ENCODE results near the gene SH2B2.

The SH2B2 gene

DNA sequence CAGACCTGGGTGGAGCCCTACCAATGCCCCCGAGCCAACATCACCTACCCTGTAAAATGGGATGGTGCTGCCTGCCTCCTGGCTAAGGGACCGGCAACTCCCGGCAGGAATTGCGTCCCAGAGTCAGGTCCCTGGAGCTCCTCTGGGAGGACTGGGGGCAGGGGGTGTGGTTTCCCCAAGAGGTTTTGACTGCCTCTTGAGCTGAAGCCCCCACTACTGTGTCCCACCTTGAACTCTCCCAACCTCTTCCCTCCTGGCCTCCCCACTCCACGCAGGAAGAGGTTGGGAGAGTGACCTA, 1.3 kb downstream of the SH2B2 start:
- Histone ChIP-seq H3K4me3 (ENCODE audit: insufficient read length, low read depth) (peak overlapping the region; percentile 73), H3K9me3 (ENCODE audit: insufficient read depth, low read length) (no peaks in the 10 kb centered on the region), H3K36me3 (ENCODE audit: insufficient read depth, insufficient read length, low read length) (no peaks in the 10 kb centered on the region), H3K4me1 (ENCODE audit: insufficient read depth, insufficient read length) (peaks cover 30% of the 10 kb centered on the region), H3K27me3 (ENCODE audit: insufficient read depth, insufficient read length) (no peaks in the 10 kb centered on the region), H3K9ac (ENCODE audit: insufficient read length, low read depth) (peak overlapping the region; percentile 88)
- TF ChIP-seq ZNF274 (IDR thresholded peaks at IDR 0.05; ENCODE audit: low read depth, low read length) (no peak), SUZ12 (IDR thresholded peaks at IDR 0.05; ENCODE audit: extremely low read depth, insufficient read depth, insufficient read length) (no peak), YY1 (IDR thresholded peaks at IDR 0.05; ENCODE audit: insufficient read depth, insufficient read length) (no peak)
- DNase-seq (ENCODE audit: low read depth, low spot score), result no peak

DNA sequence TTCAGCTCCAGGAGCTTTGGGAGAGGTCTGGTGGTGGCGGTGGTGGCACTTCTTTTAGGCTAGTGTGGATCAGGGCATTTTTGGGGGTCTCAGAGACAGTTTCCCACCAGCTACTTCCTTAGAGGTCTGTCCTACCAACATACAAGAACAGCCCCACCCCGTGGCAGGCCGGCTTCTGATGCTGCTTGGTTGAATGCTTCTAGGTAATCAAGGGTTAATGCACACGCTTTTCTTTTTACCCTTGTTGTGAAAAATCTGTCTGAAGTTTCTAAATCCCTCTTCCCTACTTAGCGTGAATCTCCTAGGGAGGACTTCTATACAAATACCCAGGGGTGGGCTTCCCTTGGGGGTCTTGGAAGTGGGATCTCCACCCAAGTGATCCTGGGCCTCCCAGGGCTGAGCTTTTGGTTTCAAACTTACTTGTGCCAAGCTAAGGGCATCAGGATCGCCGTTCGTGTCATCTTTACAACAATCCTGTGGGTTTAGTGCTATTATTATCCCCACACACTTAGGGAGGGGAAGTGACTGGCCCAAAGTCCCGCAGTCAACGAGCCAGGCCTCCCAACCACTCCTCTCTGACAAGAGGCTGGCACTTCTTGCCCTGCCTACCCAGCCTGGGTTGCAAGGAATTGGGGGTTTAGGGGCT, 1.7 kb downstream of the SH2B2 start:
- H3K27me3 ChIP-seq (ENCODE audit: insufficient read depth, insufficient read length), result no peaks in the 10 kb centered on the region
- H3K4me3 ChIP-seq (ENCODE audit: insufficient read length, low read depth), result peak overlapping the region; percentile 73
- no peak for DNase-seq (ENCODE audit: low read depth, low spot score)
- peaks cover 30% of the 10 kb centered on the region for H3K4me1 ChIP-seq (ENCODE audit: insufficient read depth, insufficient read length)
- no peaks in the 10 kb centered on the region for H3K9me3 ChIP-seq (ENCODE audit: insufficient read depth, low read length)
- H3K36me3 ChIP-seq (ENCODE audit: insufficient read depth, insufficient read length, low read length), result no peaks in the 10 kb centered on the region
- H3K9ac ChIP-seq (ENCODE audit: insufficient read length, low read depth), result peak overlapping the region; percentile 88
- TF ChIP-seq YY1 (IDR thresholded peaks at IDR 0.05; ENCODE audit: insufficient read depth, insufficient read length), result no peak
- TF ChIP-seq SUZ12 (IDR thresholded peaks at IDR 0.05; ENCODE audit: extremely low read depth, insufficient read depth, insufficient read length), result no peak
- TF ChIP-seq ZNF274 (IDR thresholded peaks at IDR 0.05; ENCODE audit: low read depth, low read length), result no peak

DNA sequence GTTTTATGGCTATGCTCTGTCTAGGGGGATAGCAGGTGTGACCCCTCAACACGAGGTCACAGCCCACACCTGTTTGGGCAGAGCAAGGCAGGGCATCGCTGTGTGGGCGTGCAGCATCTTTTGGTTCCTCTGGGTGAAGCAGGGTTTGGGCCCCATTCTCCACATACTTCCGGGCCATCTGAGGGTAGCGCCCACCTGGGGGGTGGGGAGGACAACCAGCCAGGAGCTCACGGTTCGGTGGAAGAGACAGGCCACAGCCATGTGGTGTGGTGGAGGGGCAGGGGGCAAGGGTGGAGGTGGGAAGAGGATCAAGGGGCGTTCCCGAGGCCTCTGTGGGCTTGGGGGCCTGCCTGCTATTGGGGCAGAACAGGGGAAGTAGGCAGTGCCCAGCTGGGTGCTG, 2.4 kb downstream of the SH2B2 start:
- H3K4me1 ChIP-seq (ENCODE audit: insufficient read depth, insufficient read length), result peaks cover 30% of the 10 kb centered on the region
- H3K9me3 ChIP-seq (ENCODE audit: insufficient read depth, low read length), result no peaks in the 10 kb centered on the region
- no peaks in the 10 kb centered on the region for H3K27me3 ChIP-seq (ENCODE audit: insufficient read depth, insufficient read length)
- H3K9ac ChIP-seq (ENCODE audit: insufficient read length, low read depth), result no peak overlapping the region
- H3K4me3 ChIP-seq (ENCODE audit: insufficient read length, low read depth), result no peak overlapping the region
- DNase-seq (ENCODE audit: low read depth, low spot score), result no peak
- TF ChIP-seq SUZ12 (IDR thresholded peaks at IDR 0.05; ENCODE audit: extremely low read depth, insufficient read depth, insufficient read length) (no peak), ZNF274 (IDR thresholded peaks at IDR 0.05; ENCODE audit: low read depth, low read length) (no peak), YY1 (IDR thresholded peaks at IDR 0.05; ENCODE audit: insufficient read depth, insufficient read length) (no peak)
- H3K36me3 ChIP-seq (ENCODE audit: insufficient read depth, insufficient read length, low read length), result no peaks in the 10 kb centered on the region

DNA sequence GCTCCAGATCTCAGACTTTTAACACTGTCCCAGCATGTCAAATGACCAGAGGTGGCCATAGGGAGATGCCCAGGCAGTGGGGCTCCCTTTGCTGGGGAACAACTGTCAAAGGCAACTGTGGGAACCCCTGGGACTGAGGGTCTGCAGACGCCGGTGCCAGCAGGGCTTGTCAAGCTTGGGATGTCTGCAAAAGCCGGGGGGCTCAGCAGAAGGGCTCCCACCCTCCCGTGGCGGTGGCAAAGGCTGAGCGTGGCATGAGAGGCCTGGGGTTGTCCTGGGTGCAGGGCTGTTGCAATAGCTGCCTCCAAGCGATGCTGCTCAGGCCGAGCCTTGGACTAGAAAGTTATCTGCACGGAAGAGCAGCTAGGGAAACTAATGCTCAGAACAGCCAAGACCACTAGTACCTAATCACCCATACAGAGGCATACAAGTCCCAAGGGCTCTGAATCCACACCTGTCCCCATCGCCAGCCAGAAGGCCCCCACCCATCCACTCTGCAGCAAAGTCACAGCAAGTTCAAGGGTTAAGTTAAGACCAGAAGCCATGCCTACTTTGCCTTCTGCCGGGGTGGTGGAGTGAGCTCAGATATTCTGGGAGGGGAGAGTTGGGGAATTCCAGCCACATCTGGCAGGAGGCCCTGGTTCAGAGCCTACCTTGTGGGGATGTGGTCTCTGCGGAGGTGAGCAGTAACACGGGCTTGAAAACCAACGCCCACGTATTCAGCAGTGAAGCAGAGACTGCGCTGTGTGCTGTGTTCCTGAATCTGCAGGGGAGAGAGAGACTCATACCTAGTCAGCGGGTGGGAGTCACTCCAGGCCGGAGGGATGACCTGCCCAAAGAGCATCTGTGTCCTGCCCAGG, 4.6 kb downstream of the SH2B2 start:
- H3K4me1 ChIP-seq (ENCODE audit: insufficient read depth, insufficient read length), result peaks cover 30% of the 10 kb centered on the region
- peak overlapping the region; percentile 5 for H3K9ac ChIP-seq (ENCODE audit: insufficient read length, low read depth)
- DNase-seq (ENCODE audit: low read depth, low spot score), result no peak
- H3K27me3 ChIP-seq (ENCODE audit: insufficient read depth, insufficient read length), result no peaks in the 10 kb centered on the region
- no peaks in the 10 kb centered on the region for H3K36me3 ChIP-seq (ENCODE audit: insufficient read depth, insufficient read length, low read length)
- H3K9me3 ChIP-seq (ENCODE audit: insufficient read depth, low read length), result no peaks in the 10 kb centered on the region
- no peak overlapping the region for H3K4me3 ChIP-seq (ENCODE audit: insufficient read length, low read depth)
- TF ChIP-seq YY1 (IDR thresholded peaks at IDR 0.05; ENCODE audit: insufficient read depth, insufficient read length) (no peak), SUZ12 (IDR thresholded peaks at IDR 0.05; ENCODE audit: extremely low read depth, insufficient read depth, insufficient read length) (no peak), ZNF274 (IDR thresholded peaks at IDR 0.05; ENCODE audit: low read depth, low read length) (no peak)

DNA sequence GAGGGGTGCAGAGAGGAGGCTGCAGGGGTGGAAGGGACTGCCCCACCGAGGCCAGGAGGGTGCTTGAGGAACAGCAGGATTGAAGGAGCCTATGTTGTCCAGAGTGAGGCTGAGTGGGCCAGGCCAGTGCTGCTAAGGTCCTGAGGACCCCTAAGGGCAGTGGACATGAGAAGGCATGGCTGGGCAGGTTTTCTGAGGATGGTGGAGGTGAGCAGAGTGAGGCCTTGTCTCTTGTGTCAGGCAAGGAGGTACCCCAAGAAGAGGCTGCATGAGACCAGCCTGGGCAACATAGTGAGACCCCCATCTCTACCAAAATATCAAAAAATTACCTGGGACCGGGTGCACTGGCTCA, 5.2 kb downstream of the SH2B2 start:
- no peak for DNase-seq (ENCODE audit: low read depth, low spot score)
- H3K36me3 ChIP-seq (ENCODE audit: insufficient read depth, insufficient read length, low read length), result no peaks in the 10 kb centered on the region
- no peaks in the 10 kb centered on the region for H3K27me3 ChIP-seq (ENCODE audit: insufficient read depth, insufficient read length)
- TF ChIP-seq YY1 (IDR thresholded peaks at IDR 0.05; ENCODE audit: insufficient read depth, insufficient read length) (no peak), SUZ12 (IDR thresholded peaks at IDR 0.05; ENCODE audit: extremely low read depth, insufficient read depth, insufficient read length) (no peak), ZNF274 (IDR thresholded peaks at IDR 0.05; ENCODE audit: low read depth, low read length) (no peak)
- H3K9me3 ChIP-seq (ENCODE audit: insufficient read depth, low read length), result no peaks in the 10 kb centered on the region
- H3K4me3 ChIP-seq (ENCODE audit: insufficient read length, low read depth), result no peak overlapping the region
- H3K9ac ChIP-seq (ENCODE audit: insufficient read length, low read depth), result no peak overlapping the region
- H3K4me1 ChIP-seq (ENCODE audit: insufficient read depth, insufficient read length), result peaks cover 33% of the 10 kb centered on the region

DNA sequence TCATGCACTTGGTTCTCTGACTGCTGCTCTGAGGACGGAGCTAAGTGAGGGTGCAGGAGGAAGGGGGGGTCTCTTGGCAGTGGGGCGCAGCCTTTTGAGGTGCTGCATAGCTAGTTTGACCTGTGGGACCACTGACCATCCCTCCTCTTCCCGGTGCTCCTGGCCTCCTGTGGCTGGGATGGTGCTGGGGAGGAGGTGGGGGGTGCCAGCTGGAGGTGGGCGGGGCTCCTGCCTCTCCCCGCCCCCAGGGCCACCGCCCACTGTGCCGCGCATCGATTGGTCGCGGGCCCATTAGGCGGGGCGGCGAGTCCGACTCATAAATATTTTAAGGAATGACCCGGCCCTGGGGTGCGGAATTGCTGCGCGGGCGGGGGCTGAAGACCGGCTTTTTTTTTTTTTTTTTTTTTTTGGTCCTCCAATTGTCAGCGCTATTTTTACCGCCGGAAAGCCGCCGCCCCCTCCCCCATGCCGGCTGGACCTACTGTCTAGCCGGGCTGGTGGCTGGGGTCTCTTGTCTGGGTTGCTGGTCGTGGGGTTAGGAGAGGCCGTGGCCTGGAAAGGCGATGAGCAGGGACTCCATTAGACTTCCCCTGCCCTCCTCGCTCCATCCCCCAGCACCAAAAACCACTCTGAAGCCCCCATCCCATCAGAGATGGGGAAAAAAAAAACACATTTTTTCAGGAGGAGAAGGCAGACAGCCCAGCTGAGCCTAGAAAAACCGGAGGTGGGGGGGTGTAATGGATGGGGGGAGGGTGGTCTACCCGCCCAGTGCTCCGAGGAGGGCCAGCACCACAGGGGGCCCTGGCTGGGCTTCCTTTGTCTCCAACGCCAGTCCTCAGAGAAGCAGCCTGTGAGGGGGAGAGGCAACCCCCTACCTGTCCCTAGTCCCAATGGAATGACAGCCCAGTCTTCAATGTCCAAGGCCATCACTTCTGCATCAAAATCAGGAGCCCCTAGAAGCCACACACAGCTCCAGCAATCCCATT, 6.4 kb downstream of the SH2B2 start:
- TF ChIP-seq ZNF274 (IDR thresholded peaks at IDR 0.05; ENCODE audit: low read depth, low read length) (no peak), YY1 (IDR thresholded peaks at IDR 0.05; ENCODE audit: insufficient read depth, insufficient read length) (no peak), SUZ12 (IDR thresholded peaks at IDR 0.05; ENCODE audit: extremely low read depth, insufficient read depth, insufficient read length) (no peak)
- Histone ChIP-seq H3K9ac (ENCODE audit: insufficient read length, low read depth) (peak overlapping the region; percentile 63), H3K4me3 (ENCODE audit: insufficient read length, low read depth) (peak overlapping the region; percentile 29), H3K4me1 (ENCODE audit: insufficient read depth, insufficient read length) (peaks cover 32% of the 10 kb centered on the region), H3K9me3 (ENCODE audit: insufficient read depth, low read length) (no peaks in the 10 kb centered on the region), H3K27me3 (ENCODE audit: insufficient read depth, insufficient read length) (no peaks in the 10 kb centered on the region), H3K36me3 (ENCODE audit: insufficient read depth, insufficient read length, low read length) (no peaks in the 10 kb centered on the region)
- DNase-seq (ENCODE audit: low read depth, low spot score), result no peak

Measured in NT2/D1 (cell line).